H9 (cell line): ENCODE data around the gene HBD. TPM values are rescaled to one million over a fixed set of nuclear protein-coding genes. Genes with fewer than 3 reads are reported as not detected.

ENCODE experiments used
- DNase-seq: peaks from one replicate; pipeline ENCODE4 v3.0.0-alpha.2; 2017
- H2AFZ ChIP-seq: one replicate; pipeline ENCODE4 v1.6.1; 2013; ENCODE audit warnings: mild to moderate bottlenecking, low read length, control low read depth, moderate library complexity
- H2AK5ac ChIP-seq: 2 replicates; pipeline ENCODE4 v1.6.1; 2013; ENCODE audit warnings: low read length, control low read depth, mixed read lengths; ENCODE audit not compliant: insufficient read length
- H2BK120ac ChIP-seq: one replicate; pipeline ENCODE4 v1.6.1; 2013; ENCODE audit warnings: low read depth, mild to moderate bottlenecking, low read length, control low read depth, inconsistent platforms; ENCODE audit not compliant: poor library complexity, severe bottlenecking
- H2BK12ac ChIP-seq: 2 replicates; pipeline ENCODE4 v1.6.1; 2013; ENCODE audit warnings: low read length, control low read depth, mixed read lengths, low read depth; ENCODE audit not compliant: insufficient read length
- H2BK15ac ChIP-seq: 2 replicates; pipeline ENCODE4 v1.6.1; 2013; ENCODE audit warnings: low read depth, low read length, control low read depth
- H2BK20ac ChIP-seq: one replicate; pipeline ENCODE4 v1.6.1; 2013; ENCODE audit warnings: low read depth, mild to moderate bottlenecking, low read length, control low read depth, inconsistent platforms; ENCODE audit not compliant: poor library complexity, severe bottlenecking
- H2BK5ac ChIP-seq: 2 replicates; pipeline ENCODE4 v1.6.1; 2013; ENCODE audit warnings: low read length, control low read depth, mixed read lengths; ENCODE audit not compliant: insufficient read length
- H3K14ac ChIP-seq: 2 replicates; pipeline ENCODE4 v1.6.1; 2013; ENCODE audit warnings: low read length, control low read depth; ENCODE audit not compliant: insufficient read depth
- H3K18ac ChIP-seq: 2 replicates; pipeline ENCODE4 v1.6.1; 2013; ENCODE audit warnings: low read depth, mild to moderate bottlenecking, mixed read lengths, low read length, control low read depth; ENCODE audit not compliant: insufficient read length
- H3K23ac ChIP-seq: 2 replicates; pipeline ENCODE4 v1.6.1; 2013; ENCODE audit warnings: low read length, control low read depth, mixed read lengths, low read depth; ENCODE audit not compliant: insufficient read length
- H3K23me2 ChIP-seq: 2 replicates; pipeline ENCODE4 v1.6.1; 2013; ENCODE audit warnings: low read depth, mild to moderate bottlenecking, mixed read lengths, low read length, control low read depth; ENCODE audit not compliant: insufficient read length, poor library complexity, severe bottlenecking
- H3K27ac ChIP-seq: 2 replicates; pipeline ENCODE4 v1.5.1; 2013; ENCODE audit warnings: low read length, control low read depth, mixed read lengths, low read depth; ENCODE audit not compliant: insufficient read length
- H3K27me3 ChIP-seq: 2 replicates; pipeline ENCODE4 v1.6.1; 2013; ENCODE audit warnings: low read length, control low read depth, inconsistent platforms; ENCODE audit not compliant: insufficient read depth
- H3K4ac ChIP-seq: 2 replicates; pipeline ENCODE4 v1.6.1; 2013; ENCODE audit warnings: low read depth, mild to moderate bottlenecking, control low read depth, inconsistent platforms, low read length, moderate library complexity
- H3K4me1 ChIP-seq: 2 replicates; pipeline ENCODE4 v1.6.1; 2013; ENCODE audit warnings: low read length, control low read depth, inconsistent platforms; ENCODE audit not compliant: insufficient read depth
- H3K4me2 ChIP-seq: 2 replicates; pipeline ENCODE4 v1.6.1; 2013; ENCODE audit warnings: low read length, control low read depth, mixed read lengths; ENCODE audit not compliant: insufficient read length, insufficient read depth
- H3K56ac ChIP-seq: 2 replicates; pipeline ENCODE4 v1.6.1; 2013; ENCODE audit warnings: low read depth, mild to moderate bottlenecking, mixed read lengths, low read length, control low read depth; ENCODE audit not compliant: insufficient read length
- H3K79me1 ChIP-seq: 2 replicates; pipeline ENCODE4 v1.6.1; 2013; ENCODE audit warnings: low read depth, mild to moderate bottlenecking, moderate library complexity, low read length, control low read depth, inconsistent platforms; ENCODE audit not compliant: insufficient read depth, poor library complexity, severe bottlenecking
- H3K79me2 ChIP-seq: 2 replicates; pipeline ENCODE4 v1.6.1; 2013; ENCODE audit warnings: low read length, control low read depth, inconsistent platforms; ENCODE audit not compliant: insufficient read depth
- H3K9ac ChIP-seq: 2 replicates; pipeline ENCODE4 v1.6.1; 2013; ENCODE audit warnings: low read length, control low read depth, mixed read lengths; ENCODE audit not compliant: insufficient read length; ENCODE audit errors: extremely low read depth
- H3K9me3 ChIP-seq: one replicate; pipeline ENCODE4 v1.6.1; 2013; ENCODE audit warnings: low read depth, low read length, inconsistent platforms; ENCODE audit not compliant: control insufficient read depth
- H3T11ph ChIP-seq: one replicate; pipeline ENCODE4 v1.6.1; 2013; ENCODE audit warnings: mild to moderate bottlenecking, low read length, control low read depth, inconsistent platforms
- H4K20me1 ChIP-seq: one replicate; pipeline ENCODE4 v1.6.1; 2013; ENCODE audit not compliant: control insufficient read depth, insufficient read length, insufficient read depth
- H4K5ac ChIP-seq: 2 replicates; pipeline ENCODE4 v1.6.1; 2013; ENCODE audit warnings: low read depth, mild to moderate bottlenecking, mixed read lengths, low read length, control low read depth; ENCODE audit not compliant: insufficient read length
- H4K8ac ChIP-seq: replicated peaks from 2 replicates; pipeline ENCODE4 v1.6.1; 2013; ENCODE audit warnings: low read length, control low read depth, mixed read lengths, low read depth; ENCODE audit not compliant: insufficient read length
- H4K91ac ChIP-seq: 2 replicates; pipeline ENCODE4 v1.6.1; 2013; ENCODE audit warnings: low read depth, mild to moderate bottlenecking, moderate library complexity, mixed read lengths, low read length, control low read depth; ENCODE audit not compliant: insufficient read length
- H3K27ac Mint-ChIP-seq, 3 experiments: 2 replicates in 2 of 3; 3 replicates in 1 of 3; pipeline ENCODE4 v1.8.0; 2020 to 2021; ENCODE audit warnings: mixed read lengths in 3 of 3, mild to moderate bottlenecking in 1 of 3, moderate library complexity in 1 of 3
- H3K27me3 Mint-ChIP-seq: 2 replicates; pipeline ENCODE4 v1.8.0; 2021; ENCODE audit warnings: low read depth, mild to moderate bottlenecking, moderate library complexity, mixed read lengths
- H3K36me3 Mint-ChIP-seq, 3 experiments: 2 replicates in 2 of 3; 3 replicates in 1 of 3; pipeline ENCODE4 v1.8.0; 2020 to 2021; ENCODE audit warnings: low read depth in 3 of 3, mixed read lengths in 3 of 3; ENCODE audit not compliant: insufficient read depth in 1 of 3
- H3K4me1 Mint-ChIP-seq, 2 experiments: 2 replicates each; pipeline ENCODE4 v1.8.0; 2020; ENCODE audit warnings: mixed read lengths in 2 of 2
- H3K4me3 Mint-ChIP-seq, 2 experiments: 2 replicates in 1 of 2; 3 replicates in 1 of 2; pipeline ENCODE4 v1.8.0; 2020 to 2021; ENCODE audit warnings: mild to moderate bottlenecking in 2 of 2, mixed read lengths in 2 of 2, moderate library complexity in 1 of 2
- H3K9me3 Mint-ChIP-seq, 2 experiments: 2 replicates in 1 of 2; 3 replicates in 1 of 2; pipeline ENCODE4 v1.8.0; 2020; ENCODE audit warnings: mild to moderate bottlenecking in 2 of 2, mixed read lengths in 2 of 2, moderate library complexity in 1 of 2
- WGBS: extraction: QIAGEN DNeasy Blood & Tissue Kit; methylation state at CpG from one replicate; pipeline ENCODE4 v1.1.7; 2013; ENCODE audit warnings: missing lambda C conversion rate, low lambda C conversion rate, mixed read lengths; ENCODE audit not compliant: insufficient read length; ENCODE audit errors: extremely low coverage; 5-methylcytosine and 5-hydroxymethylcytosine counted together
- total RNA-seq: library from RNA; stranded (reverse); gene quantifications from 2 replicates; pipeline ENCODE4 v1.2.1, GENCODE V29; 2021
- TF ChIP-seq, protein P1 (sequence below): fragments of 200-600 bp; sonication (generic); conservative IDR thresholded peaks from 3 replicates; pipeline ENCODE4 v1.8.0; 2021; ENCODE audit warnings: antibody characterized with exemption, mild to moderate bottlenecking

Gene HBD
- total RNA-seq, 1 experiment from 2014 or later: not detected

- H3T11ph ChIP-seq: no peak overlapping the region
- DNase-seq: no peak
- no peaks in the 10 kb centered on the region for H3K23me2 ChIP-seq
- H3K9ac ChIP-seq: no peak overlapping the region
- Mint-ChIP-seq H3K9me3 (no peaks in the 10 kb centered on the region), H3K27me3 (peaks cover 2% of the 10 kb centered on the region), H3K36me3 (no peaks in the 10 kb centered on the region), H3K27ac (no peak overlapping the region), H3K4me3 (no peak overlapping the region), H3K4me1 (no peaks in the 10 kb centered on the region)
- no peak overlapping the region for H4K5ac ChIP-seq
- no peak overlapping the region for H2BK120ac ChIP-seq
- H3K18ac ChIP-seq: no peak overlapping the region
- no CpG with 5 or more reads among the region's 1 CpG for WGBS
- no peaks in the 10 kb centered on the region for H3K79me2 ChIP-seq
- H3K56ac ChIP-seq: no peak overlapping the region
- no peak overlapping the region for H4K8ac ChIP-seq
- no peak overlapping the region for H3K23ac ChIP-seq
- no peaks in the 10 kb centered on the region for H3K4me1 ChIP-seq
- TF ChIP-seq, protein P1, sequence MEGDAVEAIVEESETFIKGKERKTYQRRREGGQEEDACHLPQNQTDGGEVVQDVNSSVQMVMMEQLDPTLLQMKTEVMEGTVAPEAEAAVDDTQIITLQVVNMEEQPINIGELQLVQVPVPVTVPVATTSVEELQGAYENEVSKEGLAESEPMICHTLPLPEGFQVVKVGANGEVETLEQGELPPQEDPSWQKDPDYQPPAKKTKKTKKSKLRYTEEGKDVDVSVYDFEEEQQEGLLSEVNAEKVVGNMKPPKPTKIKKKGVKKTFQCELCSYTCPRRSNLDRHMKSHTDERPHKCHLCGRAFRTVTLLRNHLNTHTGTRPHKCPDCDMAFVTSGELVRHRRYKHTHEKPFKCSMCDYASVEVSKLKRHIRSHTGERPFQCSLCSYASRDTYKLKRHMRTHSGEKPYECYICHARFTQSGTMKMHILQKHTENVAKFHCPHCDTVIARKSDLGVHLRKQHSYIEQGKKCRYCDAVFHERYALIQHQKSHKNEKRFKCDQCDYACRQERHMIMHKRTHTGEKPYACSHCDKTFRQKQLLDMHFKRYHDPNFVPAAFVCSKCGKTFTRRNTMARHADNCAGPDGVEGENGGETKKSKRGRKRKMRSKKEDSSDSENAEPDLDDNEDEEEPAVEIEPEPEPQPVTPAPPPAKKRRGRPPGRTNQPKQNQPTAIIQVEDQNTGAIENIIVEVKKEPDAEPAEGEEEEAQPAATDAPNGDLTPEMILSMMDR: no peak
- H2AFZ ChIP-seq: no peak overlapping the region
- no peak overlapping the region for H2AK5ac ChIP-seq
- no peak overlapping the region for H2BK5ac ChIP-seq
- no peaks in the 10 kb centered on the region for H3K79me1 ChIP-seq
- no peak overlapping the region for H3K4ac ChIP-seq
- no peaks in the 10 kb centered on the region for H3K27me3 ChIP-seq
- H3K4me2 ChIP-seq: no peak overlapping the region
- no peak overlapping the region for H3K14ac ChIP-seq
- no peak overlapping the region for H3K27ac ChIP-seq
- no peak overlapping the region for H2BK12ac ChIP-seq
- H2BK20ac ChIP-seq: no peak overlapping the region
- no peak overlapping the region for H4K91ac ChIP-seq
- no peak overlapping the region for H2BK15ac ChIP-seq
- H4K20me1 ChIP-seq: no peaks in the 10 kb centered on the region
- no peaks in the 10 kb centered on the region for H3K9me3 ChIP-seq
These were observed 4.0 kb downstream of the HBD start for GRCh38 chr11:5230266-5230665.
